Lower leg skin (tissue), 4 donors: Measurements from ENCODE around the gene GHRHR. TPM values are rescaled to one million over a fixed set of nuclear protein-coding genes. Genes with fewer than 3 reads are reported as not detected.

ENCODE experiments used
- DNase-seq, 2 donors: peaks; one replicate each; pipeline ENCODE4 v3.0.0-alpha.2; 2019; ENCODE audit warnings: low spot score in 2 of 2
- H3K4me3 ChIP-seq: fragments of 200-600 bp; sonication (generic); 2 replicates; pipeline ENCODE4 v1.5.1; 2017; ENCODE audit warnings: mild to moderate bottlenecking, low read depth; ENCODE audit not compliant: poor library complexity, severe bottlenecking
- POLR2A ChIP-seq, 2 donors: fragments of 450-650 bp; IDR thresholded peaks; one replicate each; pipeline ENCODE4 v1.6.1; 2016 to 2017; ENCODE audit warnings: antibody characterized with exemption in 2 of 2, mild to moderate bottlenecking in 1 of 2, moderate library complexity in 1 of 2
- WGBS, 2 donors: methylation state at CpG; one replicate each; pipeline ENCODE4 v1.1.5; 2018; 5-methylcytosine and 5-hydroxymethylcytosine counted together
- intact Hi-C: fragments of 100-400 bp; cut with DNase I; formaldehyde crosslinking; loops from one replicate; pipeline ENCODE4 v1.15.0; 2023; ENCODE audit warnings: low total_unique reads
- total RNA-seq, 4 donors: library from RNA; depleted of rRNA; stranded (reverse); fragments of >200 nt; gene quantifications; one replicate each; pipeline ENCODE4 v1.1.0, GENCODE V29; 2016
- TF ChIP-seq, protein P1 (sequence below), 3 donors: fragments of 450-650 bp; IDR thresholded peaks; one replicate each; pipeline ENCODE4 v1.5.1; 2016; ENCODE audit warnings: antibody characterized with exemption in 3 of 3, mild to moderate bottlenecking in 3 of 3, moderate library complexity in 2 of 3

Gene GHRHR
- total RNA-seq, 4 donors from 2014 or later, result not detected

DNA sequence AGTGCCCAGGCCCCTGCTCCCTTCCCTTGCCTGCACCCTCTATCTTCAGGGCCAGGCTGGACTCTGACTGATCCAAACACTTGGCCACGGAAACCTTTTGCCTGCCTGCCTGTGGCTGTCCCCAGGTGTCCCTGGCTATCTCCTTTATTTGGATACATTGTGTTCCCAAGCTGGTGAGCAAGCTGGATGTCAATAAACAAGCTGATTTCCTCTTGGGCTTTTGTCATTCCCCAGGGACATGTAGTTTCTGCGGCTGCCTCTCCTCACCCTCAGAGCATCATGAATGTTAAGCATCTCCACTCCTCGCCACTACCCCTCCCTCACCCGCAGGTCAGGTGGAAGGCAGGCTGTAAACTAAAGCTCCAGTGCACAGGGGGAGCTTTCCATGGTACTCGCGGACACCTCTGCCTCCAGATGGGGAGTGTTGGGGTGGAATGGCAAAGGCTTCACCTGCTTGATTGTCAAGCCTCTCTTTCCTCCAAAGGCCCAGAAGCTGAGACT lies 6.9 kb downstream of the GHRHR start:
- 51 to 64% methylated on average over 6 of the region's 6 CpGs for WGBS, 2 donors

DNA sequence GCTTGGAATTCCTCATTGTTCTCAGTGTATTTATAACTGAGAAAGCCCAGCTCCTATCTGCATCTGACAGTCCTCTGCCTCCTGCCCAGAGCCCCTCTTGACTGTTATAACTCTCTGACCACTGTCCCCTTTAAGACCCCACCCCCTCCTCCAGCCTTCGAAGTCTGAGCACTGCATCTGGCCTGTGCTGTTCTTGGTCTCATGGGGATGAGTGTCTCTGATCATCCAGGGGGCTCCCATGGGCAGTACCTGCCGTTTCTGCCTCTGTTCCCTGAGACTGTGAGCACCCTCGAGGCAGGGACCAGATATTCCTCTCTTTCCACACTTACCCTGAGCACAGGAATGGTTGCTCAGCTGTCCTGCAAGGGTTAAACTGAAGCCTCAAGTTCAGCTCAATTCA lies 7.7 kb downstream of the GHRHR start:
- TF ChIP-seq, protein P1, sequence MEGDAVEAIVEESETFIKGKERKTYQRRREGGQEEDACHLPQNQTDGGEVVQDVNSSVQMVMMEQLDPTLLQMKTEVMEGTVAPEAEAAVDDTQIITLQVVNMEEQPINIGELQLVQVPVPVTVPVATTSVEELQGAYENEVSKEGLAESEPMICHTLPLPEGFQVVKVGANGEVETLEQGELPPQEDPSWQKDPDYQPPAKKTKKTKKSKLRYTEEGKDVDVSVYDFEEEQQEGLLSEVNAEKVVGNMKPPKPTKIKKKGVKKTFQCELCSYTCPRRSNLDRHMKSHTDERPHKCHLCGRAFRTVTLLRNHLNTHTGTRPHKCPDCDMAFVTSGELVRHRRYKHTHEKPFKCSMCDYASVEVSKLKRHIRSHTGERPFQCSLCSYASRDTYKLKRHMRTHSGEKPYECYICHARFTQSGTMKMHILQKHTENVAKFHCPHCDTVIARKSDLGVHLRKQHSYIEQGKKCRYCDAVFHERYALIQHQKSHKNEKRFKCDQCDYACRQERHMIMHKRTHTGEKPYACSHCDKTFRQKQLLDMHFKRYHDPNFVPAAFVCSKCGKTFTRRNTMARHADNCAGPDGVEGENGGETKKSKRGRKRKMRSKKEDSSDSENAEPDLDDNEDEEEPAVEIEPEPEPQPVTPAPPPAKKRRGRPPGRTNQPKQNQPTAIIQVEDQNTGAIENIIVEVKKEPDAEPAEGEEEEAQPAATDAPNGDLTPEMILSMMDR (IDR thresholded peaks at IDR 0.05), result no peak
- TF ChIP-seq POLR2A (IDR thresholded peaks at IDR 0.05), result no peak
- DNase-seq, result peak; percentile 5 to 50

More for the DNA sequence above, 6.9 kb downstream of the GHRHR start:
- no peak overlapping the region for H3K4me3 ChIP-seq
- peak; percentile 6 to 73 for DNase-seq
- TF ChIP-seq, protein P1 (IDR thresholded peaks at IDR 0.05), result no peak
- TF ChIP-seq POLR2A (IDR thresholded peaks at IDR 0.05), result no peak
- intact Hi-C loops, result no loop called here

DNA sequence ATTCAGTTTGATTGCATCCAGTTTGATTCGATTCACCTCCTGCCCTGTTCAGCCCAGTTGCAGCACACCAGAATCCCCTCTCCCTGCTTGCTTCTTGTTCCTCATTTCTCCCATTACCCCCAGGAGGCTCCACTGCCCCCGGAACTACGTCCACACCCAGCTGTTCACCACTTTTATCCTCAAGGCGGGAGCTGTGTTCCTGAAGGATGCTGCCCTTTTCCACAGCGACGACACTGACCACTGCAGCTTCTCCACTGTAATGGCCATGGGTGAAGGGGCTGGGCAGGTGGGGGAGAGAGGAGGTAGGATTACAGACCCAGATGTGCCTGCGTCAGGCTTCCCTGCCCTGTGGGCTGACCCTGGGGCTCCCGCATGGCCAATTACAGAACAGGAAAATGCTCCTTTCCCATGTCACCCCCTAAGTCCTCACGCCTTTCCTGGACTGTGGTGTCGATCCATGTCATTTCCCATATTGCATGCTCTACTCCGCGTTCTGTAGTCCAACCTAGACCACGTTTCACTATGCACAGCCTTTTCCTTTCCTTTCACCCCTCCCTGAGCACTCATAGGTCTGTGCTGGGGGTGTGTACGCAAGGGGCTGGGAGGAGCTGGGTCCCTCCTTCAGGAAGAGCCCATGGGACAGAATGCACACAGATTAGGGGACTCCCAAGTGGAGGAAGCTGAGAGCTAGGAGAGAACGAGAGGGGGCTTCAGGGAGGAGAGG lies 8.2 kb downstream of the GHRHR start:
- WGBS, 2 donors, result 44 to 56% methylated on average over 15 of the region's 15 CpGs
- DNase-seq, result peak; percentile 3 to 32
- TF ChIP-seq POLR2A (IDR thresholded peaks at IDR 0.05), result no peak
- TF ChIP-seq, protein P1 (IDR thresholded peaks at IDR 0.05), result no peak
- intact Hi-C loops, result no loop called here
- no peak overlapping the region for H3K4me3 ChIP-seq

More for the DNA sequence above, 7.7 kb downstream of the GHRHR start:
- H3K4me3 ChIP-seq, result no peak overlapping the region
- intact Hi-C loops, result no loop called here
- WGBS, 2 donors, result 48 to 55% methylated on average over 3 of the region's 3 CpGs

DNA sequence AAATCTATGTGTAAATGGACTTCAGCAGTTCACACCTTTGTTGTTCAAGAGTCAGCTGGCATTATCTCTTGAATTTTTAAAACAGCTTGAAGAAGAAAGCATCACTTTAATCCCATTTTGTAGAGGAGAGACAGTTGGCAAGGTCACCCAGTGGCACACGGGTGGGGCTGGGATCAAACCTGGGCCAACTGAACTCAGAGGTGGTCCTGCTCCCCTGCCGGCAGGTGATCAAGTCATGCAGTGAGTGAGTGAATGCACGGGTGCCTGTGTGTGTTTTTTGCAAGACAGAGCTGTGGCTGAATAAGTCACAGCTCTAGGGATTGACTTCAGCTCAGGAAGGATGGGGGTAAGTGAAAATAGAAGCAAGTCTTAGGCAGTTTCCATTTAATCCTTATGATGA lies 9.5 kb downstream of the GHRHR start:
- DNase-seq, result peak in 1 of 2 donors; percentile 53
- no peak overlapping the region for H3K4me3 ChIP-seq
- intact Hi-C loops, result no loop called here
- 74 to 77% methylated on average over 3 of the region's 3 CpGs for WGBS, 2 donors
- no peak for TF ChIP-seq POLR2A (IDR thresholded peaks at IDR 0.05)
- TF ChIP-seq, protein P1 (IDR thresholded peaks at IDR 0.05), result no peak

DNA sequence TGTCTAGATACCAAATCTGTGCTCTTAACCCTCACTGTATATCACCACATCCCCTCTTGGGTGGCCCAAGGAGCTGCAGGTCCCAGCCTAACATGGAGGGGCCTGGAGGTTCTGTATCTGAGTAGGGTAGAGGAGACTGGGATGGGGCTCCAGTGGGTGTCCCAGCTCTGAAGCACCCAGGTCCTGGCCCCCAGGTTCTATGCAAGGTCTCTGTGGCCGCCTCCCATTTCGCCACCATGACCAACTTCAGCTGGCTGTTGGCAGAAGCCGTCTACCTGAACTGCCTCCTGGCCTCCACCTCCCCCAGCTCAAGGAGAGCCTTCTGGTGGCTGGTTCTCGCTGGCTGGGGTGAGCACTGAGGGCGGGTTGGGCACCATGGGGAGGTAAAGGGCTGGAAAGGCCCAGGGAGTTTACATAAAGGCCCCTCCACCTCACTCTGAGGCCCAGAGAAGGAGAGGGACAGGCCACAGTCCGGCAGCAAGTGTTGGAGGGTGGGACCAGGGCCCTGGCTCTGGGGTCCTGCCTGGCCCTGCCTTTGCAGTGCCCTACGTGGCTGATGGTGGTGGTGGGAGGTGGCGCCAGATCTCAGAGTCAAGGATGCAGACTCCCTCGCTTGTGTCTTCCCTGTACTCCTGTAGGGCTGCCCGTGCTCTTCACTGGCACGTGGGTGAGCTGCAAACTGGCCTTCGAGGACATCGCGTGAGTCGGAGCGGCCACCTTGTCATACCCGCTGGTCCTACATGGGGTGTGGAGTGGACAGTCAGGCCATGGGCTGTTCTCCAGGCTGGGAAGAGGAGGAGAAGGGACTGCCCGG lies 10.2 kb downstream of the GHRHR start:
- H3K4me3 ChIP-seq, result no peak overlapping the region
- WGBS, 2 donors, result 93 to 94% methylated on average over 17 to 18 of the region's 18 CpGs
- intact Hi-C loops, result no loop called here
- TF ChIP-seq, protein P1 (IDR thresholded peaks at IDR 0.05), result no peak
- TF ChIP-seq POLR2A (IDR thresholded peaks at IDR 0.05), result no peak
- DNase-seq, result peak in 1 of 2 donors; percentile 69
